Kidney epithelial cell (primary cell): ENCODE measurements around the gene ILF3. TPM values are rescaled to one million over a fixed set of nuclear protein-coding genes. Genes with fewer than 3 reads are reported as not detected.

Experiments used
- DNase-seq: peaks from one replicate; pipeline ENCODE4 v3.0.0-alpha.2; 2010; ENCODE audit warnings: low read depth
- H3K27me3 ChIP-seq: 2 replicates; pipeline ENCODE4 v1.6.0; 2011; ENCODE audit warnings: low read length; ENCODE audit not compliant: control insufficient read depth, insufficient read depth
- H3K36me3 ChIP-seq: 2 replicates; pipeline ENCODE4 v1.5.1; 2011; ENCODE audit warnings: low read length; ENCODE audit not compliant: control insufficient read depth, insufficient read depth
- H3K4me3 ChIP-seq: 2 replicates; pipeline ENCODE4 v1.5.1; 2011; ENCODE audit warnings: low read depth, mild to moderate bottlenecking, control low read depth, low read length
- CTCF ChIP-seq: IDR thresholded peaks from 2 replicates; pipeline ENCODE4 v1.5.1; 2011; ENCODE audit warnings: mild to moderate bottlenecking, moderate library complexity, low read length, control low read depth, inconsistent platforms; ENCODE audit not compliant: insufficient read depth, poor library complexity, severe bottlenecking
- total RNA-seq: library from RNA; depleted of rRNA; stranded (reverse); fragments of >200 nt; gene quantifications from 2 replicates; pipeline ENCODE4 v1.2.3, GENCODE V29; 2015

The ILF3 gene
- total RNA-seq, 1 donor from 2014 or later: 160 TPM

DNA sequence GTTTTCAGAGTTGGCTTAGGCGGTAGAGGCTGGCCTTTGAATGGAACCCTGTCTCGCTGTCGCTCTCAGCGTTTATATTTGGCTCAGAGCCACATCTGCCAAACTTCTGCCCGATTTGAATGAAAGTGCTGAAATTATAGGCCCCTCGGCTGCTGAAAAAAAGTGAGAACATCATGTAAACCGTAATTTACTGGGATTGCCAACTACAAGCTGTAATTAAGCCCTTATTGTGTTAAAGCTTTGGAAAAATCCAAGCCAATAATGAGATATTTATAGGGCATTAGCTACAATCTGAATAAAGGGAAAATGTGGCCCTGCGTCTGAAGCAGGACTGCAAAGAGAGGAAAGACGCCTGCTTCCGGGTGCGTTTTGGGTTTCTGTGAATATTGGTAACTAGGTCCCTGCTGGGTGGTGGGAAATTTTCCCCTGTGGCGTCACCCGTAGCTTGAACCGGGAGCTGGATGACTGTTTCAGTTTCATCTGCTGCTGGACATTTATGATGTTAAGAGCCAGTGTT is 73.6 kb downstream of the ILF3 start:
- Histone ChIP-seq H3K36me3 (peaks cover 2% of the 10 kb centered on the region), H3K4me3 (no peak overlapping the region), H3K27me3 (no peaks in the 10 kb centered on the region)
- DNase-seq: no peak
- TF ChIP-seq CTCF: no peak

DNA sequence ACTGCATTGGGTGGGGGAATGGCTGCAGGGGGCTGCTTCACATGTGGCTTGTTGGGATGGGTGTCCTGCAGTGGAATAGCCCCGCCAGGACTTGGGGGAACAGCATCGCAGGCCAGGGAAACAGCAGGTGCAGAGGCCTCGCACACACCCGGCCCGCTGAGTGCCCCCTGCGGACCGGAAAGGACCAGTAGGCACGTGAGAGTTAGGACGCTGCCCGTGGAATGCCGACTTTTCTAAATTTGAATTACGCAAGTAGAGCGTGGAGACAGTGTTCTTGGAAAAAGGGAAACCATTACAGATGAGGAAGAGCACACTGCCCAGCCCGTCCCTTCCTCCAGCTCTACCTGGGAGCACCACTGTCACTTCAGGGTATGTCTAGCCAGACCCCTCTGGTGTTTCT is 75.3 kb downstream of the ILF3 start:
- Histone ChIP-seq H3K4me3 (no peak overlapping the region), H3K36me3 (peaks cover 2% of the 10 kb centered on the region), H3K27me3 (no peaks in the 10 kb centered on the region)
- TF ChIP-seq CTCF: no peak
- DNase-seq: no peak

GRCh38 chr19:10730932-10731331 is 76.8 kb downstream of the ILF3 start:
- H3K36me3 ChIP-seq: no peaks in the 10 kb centered on the region
- TF ChIP-seq CTCF: no peak
- no peak for DNase-seq
- H3K27me3 ChIP-seq: no peaks in the 10 kb centered on the region
- no peak overlapping the region for H3K4me3 ChIP-seq

DNA sequence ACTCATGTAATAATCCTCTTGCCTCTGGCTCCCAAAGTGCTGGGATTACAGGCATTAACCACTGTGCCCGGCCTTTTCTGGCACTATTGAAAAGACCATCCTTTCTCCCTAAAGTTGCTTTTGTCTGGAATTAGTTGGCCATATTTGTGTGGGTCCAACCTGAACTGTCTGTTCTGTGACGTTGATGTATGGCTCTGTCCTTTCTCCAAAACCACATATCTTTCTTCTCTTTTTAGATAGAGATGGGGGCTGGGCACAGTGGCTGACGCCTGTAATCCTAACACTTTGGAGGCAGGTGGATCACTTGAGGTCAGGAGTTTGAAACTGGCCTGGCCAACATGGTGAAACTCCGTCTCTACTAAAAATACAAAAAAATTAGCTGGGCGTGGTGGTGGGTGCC is 81.6 kb downstream of the ILF3 start:
- no peak for DNase-seq
- H3K27me3 ChIP-seq: no peaks in the 10 kb centered on the region
- H3K36me3 ChIP-seq: no peaks in the 10 kb centered on the region
- no peak for TF ChIP-seq CTCF
- no peak overlapping the region for H3K4me3 ChIP-seq

DNA sequence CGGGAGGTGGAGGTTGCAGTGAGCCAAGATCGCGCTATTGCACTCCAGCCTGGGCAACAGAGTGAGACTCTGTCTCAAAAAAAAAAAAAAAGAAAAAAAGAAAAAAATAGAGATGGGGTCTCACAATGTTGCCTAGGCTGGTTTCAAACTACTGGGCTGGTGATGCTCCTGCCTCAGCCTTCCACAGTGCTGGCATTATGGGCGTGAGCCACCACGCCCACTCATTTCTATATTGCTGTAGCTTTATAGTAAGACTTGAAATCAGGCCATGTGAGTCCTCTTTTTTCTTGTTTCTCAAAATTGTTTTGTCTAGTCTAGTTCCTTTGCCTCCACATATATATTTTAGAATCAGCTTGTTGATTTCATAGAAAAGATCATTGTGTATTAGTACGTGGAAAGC is 82.0 kb downstream of the ILF3 start:
- no peak for TF ChIP-seq CTCF
- H3K36me3 ChIP-seq: no peaks in the 10 kb centered on the region
- no peak overlapping the region for H3K4me3 ChIP-seq
- no peak for DNase-seq
- no peaks in the 10 kb centered on the region for H3K27me3 ChIP-seq

GRCh38 chr19:10736916-10737551 is 82.9 kb downstream of the ILF3 start:
- no peak for TF ChIP-seq CTCF
- no peak for DNase-seq
- Histone ChIP-seq H3K36me3 (no peaks in the 10 kb centered on the region), H3K4me3 (no peak overlapping the region), H3K27me3 (no peaks in the 10 kb centered on the region)
